Stimulated activated CD8-positive, alpha-beta memory T cell treated with anti-CD3 and anti-CD28 coated beads, Interleukin-12 subunit alpha, Interleukin-12 subunit beta, amount 100 ng/mL, for 4 hours (primary cell): ENCODE measurements around the gene C18orf54.
"Not testable (repeated sequence)": the region's sequence is repeated elsewhere in the genome, so short reads cannot be mapped to it uniquely, and the experiment has no call there.

Source experiments
- DNase-seq: peaks from one replicate; pipeline ENCODE4 v3.0.0-alpha.2; 2020; ENCODE audit warnings: low read depth

Gene C18orf54

GRCh38 chr18:54357660-54358494 lies at the start of gene C18orf54, which contains the start of gene STARD6:
Gene C18orf54, plus strand, starts transcription at chr18:54357906. Its CDS starts 2,667 bp downstream, at chr18:54360573.
Gene STARD6, minus strand, starts transcription at chr18:54357858. Its CDS starts 3,285 bp downstream, at chr18:54354573.
- DNase-seq: peak; percentile 84

GRCh38 chr18:54309564-54309963 lies 48.1 kb upstream of the C18orf54 start:
- DNase-seq: not testable (repeated sequence)

- DNase-seq: no peak
Measured at GRCh38 chr18:54316071-54316820, 41.5 kb upstream of the C18orf54 start.

- DNase-seq: no peak
Measured at GRCh38 chr18:54323561-54323960, 34.1 kb upstream of the C18orf54 start.

- no peak for DNase-seq
Measured at GRCh38 chr18:54323970-54324369, 33.7 kb upstream of the C18orf54 start.

DNA sequence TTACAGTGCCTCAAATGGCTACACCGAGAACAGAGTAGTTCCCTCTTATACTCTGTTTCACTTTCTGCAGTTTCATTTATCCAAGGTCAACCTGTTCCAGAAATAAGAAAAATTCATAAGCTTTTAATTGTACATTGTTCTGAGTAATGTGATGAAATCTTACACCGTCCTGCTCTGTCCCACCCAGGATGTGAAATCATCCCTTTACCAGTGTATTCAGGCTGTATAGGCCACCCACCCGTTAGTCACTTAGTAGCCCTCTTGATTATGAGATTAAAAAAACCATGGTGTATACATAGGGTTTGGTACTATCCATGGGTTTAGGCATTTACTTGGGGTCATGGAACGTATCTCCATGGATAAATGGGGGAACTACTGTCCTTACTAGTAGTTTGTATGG lies 29.9 kb upstream of the C18orf54 start:
- DNase-seq: no peak

DNA sequence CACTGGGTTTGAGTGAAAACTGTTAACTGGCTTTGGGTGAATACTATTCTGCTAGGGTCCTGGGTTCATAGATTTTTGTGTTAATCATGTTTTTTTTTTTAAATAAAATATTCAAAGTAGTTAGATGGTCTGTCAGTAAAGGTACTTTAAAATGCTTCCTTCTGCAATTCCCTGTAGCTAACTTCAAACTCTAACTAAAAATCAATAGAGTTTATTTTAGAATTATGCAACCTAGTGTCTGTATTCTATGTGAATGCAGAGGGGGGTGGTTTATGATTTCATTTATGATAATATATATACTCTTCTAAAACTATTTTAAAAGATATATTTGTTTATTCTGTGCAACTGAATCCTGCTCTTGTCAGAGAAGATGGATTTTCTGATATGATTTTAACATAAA lies 27.9 kb upstream of the C18orf54 start:
- no peak for DNase-seq

DNA sequence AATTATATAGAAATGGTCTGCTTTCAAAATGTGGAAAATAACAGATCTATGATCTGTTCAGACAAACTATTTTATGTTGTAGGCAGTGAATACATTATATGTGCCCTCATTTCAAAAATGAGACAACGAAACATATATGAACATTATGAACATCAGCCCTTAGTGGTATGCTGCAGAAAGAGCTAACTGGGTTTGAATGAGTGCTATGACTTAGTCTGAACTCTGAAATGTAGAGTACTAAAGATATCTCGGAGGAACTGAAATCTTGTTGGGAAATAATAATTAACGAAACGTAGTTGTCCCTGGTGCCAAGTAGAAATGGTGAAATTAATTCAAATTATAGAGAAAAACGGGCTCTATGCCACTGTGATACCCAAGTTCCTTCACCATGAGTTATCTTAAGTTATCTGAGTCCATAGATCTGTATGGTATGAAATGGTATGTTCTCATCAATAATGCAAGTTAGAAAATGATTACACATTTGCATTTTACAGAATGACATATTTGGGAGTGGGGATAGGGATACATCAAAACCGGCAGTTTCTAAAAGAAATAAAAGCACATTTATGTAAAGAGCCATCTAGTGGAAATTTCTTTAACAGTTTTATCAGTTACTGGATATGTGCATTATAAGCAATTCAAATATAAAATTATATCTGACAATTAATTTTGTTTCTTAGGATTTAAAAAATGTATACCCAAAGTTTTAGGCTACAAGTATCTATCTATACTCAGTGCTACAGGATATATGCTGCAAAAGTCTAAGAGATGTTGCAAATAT lies 26.7 kb upstream of the C18orf54 start:
- DNase-seq: no peak

DNA sequence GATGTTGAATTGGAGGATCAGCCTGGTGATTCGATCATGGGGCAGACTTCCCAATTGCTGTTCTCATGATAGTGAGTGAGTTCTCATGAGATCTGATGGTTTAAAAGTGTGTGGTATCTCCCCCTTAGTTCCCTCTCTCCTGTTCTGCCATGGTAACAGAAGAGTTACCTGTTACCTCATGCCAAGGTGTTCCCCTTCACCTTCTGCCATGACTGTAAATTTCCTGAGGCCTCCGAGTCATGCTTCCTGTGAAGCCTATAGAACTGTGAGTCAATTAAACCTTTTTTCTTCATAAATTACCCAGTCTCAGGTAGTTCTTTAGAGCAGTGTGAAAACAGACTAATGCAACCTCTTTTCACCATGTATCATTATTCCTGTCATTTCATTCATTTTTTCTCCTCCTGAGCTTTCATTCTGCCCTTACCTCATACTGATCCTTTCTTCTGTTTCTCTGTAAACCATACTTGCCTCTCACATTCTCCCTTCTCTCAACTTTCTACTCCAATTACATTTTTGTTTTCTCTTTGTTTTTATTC lies 22.0 kb upstream of the C18orf54 start:
- DNase-seq: no peak

DNA sequence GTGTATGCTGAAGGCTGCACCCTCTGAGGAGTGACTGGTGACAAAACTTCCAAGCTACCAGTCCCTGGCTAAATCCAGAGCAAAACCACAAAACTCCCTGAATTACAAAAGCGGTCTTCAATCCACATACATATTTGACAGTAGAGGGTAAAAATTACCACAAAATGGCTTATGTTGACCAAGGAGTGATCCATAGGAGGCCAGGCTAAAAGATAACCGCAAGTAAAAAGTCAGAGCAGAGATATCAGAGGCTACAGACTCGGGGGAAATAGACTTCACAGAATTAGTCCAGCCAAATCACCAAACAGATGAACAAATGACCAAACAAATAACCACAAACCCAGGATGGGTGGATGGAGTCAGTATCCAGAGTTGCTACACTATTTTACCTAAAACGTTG lies 19.5 kb upstream of the C18orf54 start:
- no peak for DNase-seq

DNA sequence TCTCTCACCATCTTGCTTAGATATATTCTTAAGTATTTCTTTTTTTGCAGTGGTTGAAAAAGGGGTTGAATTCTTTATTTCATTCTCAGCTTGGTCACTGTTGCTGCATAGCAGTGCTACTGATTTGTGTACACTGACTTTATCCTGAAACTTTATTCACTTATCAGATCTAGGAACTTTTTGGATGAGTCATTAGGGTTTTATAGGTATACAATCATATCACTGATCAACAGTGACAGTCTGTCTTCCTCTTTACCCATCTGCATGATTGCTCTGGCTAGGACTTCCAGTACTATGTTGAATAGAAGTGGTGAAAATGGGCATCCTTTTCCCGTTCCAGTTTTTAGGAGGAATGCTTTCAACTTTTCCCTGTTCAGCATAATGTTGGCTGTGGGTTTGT lies 6.5 kb upstream of the C18orf54 start:
- DNase-seq: no peak

- no peak for DNase-seq
Measured at GRCh38 chr18:54357082-54357659, 535 bp upstream of the C18orf54 start.

- DNase-seq: no peak
Measured at GRCh38 chr18:54358495-54359040, 862 bp downstream of the C18orf54 start.

GRCh38 chr18:54359233-54359632 lies 1.5 kb downstream of the C18orf54 start:
- DNase-seq: no peak

- no peak for DNase-seq
Measured at GRCh38 chr18:54360406-54360805, 2.7 kb downstream of the C18orf54 start.

GRCh38 chr18:54378057-54378456 lies 20.4 kb downstream of the C18orf54 start:
- no peak for DNase-seq

- DNase-seq: no peak
Measured at GRCh38 chr18:54381640-54382039, 23.9 kb downstream of the C18orf54 start.

DNA sequence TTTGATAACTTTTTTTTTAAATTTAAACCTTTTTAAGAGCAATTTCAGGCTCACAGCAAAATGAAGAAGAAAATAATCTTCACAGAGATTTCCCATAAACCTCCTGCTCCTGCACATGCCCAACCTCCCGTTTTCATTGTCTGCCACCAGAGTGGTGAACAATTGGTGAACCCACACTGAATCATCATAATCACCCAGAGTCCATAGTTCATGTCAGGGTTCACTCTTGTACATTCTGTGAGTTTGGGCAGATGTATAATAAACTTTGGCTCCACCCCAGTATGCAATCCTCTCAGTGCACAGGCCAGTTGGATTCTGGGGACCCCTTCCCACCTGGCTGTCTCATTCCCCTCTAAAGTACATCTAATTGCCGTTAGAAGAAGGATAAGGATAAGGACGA lies 24.4 kb downstream of the C18orf54 start:
- DNase-seq: no peak

DNA sequence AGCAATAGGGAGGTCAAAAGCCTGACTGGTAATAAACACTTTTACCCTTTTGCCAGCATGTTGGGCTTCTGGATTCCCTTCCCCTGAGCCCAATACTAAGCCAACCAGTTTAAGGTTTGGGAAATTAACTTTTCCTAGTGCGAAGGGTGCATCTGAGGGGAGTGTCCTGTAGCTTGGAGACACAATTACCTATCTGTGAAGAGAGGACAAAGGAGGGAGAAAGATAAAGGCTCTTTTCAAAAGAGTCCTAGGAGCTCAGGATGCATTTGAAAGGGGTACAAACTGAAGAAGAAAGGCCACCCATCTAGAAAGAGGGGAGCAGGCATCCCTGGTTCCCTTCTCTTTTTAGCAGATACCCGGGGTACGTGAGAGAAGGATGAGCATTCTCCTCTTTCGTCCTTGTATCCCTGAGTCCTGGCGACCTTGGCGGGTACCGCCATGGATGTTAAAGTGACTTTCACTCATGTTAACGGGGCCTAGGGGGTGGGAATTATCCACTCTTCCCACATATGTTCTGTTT lies 25.1 kb downstream of the C18orf54 start:
- DNase-seq: no peak

DNA sequence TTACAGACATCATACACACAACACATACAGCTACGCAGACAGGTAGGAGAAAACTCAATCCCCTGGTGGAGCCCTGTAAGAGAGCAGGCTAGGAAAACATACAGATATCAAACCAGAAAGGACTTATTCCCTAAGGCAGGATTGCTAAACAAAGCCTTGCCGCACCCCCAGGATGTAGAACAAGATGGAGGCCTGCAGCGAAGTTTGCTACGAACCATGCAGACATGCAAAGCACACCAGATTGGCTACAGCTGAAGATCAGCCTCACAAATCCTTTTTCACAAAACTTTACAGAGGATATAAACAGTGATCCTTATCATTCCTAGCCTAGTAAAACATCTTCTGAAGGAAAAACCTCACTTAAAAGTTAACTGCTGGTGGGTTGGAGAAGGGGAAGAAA lies 28.3 kb downstream of the C18orf54 start:
- no peak for DNase-seq

DNA sequence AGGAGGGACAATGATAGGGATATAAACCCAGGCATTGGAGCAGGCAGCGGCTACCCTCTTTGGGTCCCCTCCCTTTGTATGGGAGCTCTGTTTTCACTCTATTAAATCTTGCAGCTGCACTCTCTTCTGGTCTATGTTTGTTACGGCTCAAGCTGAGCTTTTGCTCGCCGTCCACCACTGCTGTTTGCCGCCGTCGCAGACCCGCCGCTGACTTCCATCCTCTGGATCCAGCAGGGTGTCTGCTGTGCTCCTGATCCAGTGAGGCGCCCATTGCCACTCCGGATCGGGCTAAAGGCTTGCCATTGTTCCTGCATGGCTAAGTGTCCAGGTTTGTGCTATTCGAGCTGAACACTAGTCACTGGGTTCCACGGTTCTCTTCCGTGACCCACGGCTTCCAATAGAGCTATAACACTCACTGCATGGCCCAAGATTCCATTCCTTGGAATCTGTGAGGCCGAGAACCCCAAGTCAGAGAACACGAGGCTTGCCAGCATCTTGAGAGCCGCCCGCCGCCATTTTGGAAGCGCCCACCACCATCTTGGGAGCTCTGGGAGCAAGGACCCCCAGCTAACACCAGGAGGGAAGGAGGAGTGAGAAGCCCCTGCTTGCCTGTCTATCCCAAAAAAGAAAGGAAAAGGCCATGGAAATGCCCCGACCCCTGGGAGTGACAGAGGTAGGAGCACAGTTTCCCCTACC lies 29.2 kb downstream of the C18orf54 start:
- DNase-seq: not testable (repeated sequence)
